Keratinocyte (primary cell): Measurements from ENCODE around the gene AP2A2. TPM values are rescaled to one million over a fixed set of nuclear protein-coding genes. Genes with fewer than 3 reads are reported as not detected.

Experiments
- DNase-seq: peaks from one replicate; pipeline ENCODE4 v3.0.0-alpha.2; 2011; ENCODE audit warnings: low read depth, missing footprints, low spot score
- FAIRE-seq: peaks from 2 replicates; lab custom pipeline; 2011; peaks lifted over from hg19 to GRCh38; lab: Jason Lieb, UNC
- H2AFZ ChIP-seq: 2 replicates; pipeline ENCODE4 v1.6.0; 2012; ENCODE audit warnings: low read length, control low read depth, inconsistent platforms; ENCODE audit not compliant: control insufficient read depth
- H3K27ac ChIP-seq: 2 replicates; pipeline ENCODE4 v1.5.1; 2011; ENCODE audit warnings: low read length; ENCODE audit not compliant: control insufficient read depth, insufficient read depth
- H3K27me3 ChIP-seq: 3 replicates; pipeline ENCODE4 v1.6.0; 2011; ENCODE audit warnings: low read length; ENCODE audit not compliant: control insufficient read depth, insufficient read depth; ENCODE audit errors: extremely low read depth
- H3K36me3 ChIP-seq, 2 experiments: 2 replicates in 1 of 2; 3 replicates in 1 of 2; pipeline ENCODE4 v1.5.1; 2011; ENCODE audit warnings: low read length in 2 of 2, mild to moderate bottlenecking in 1 of 2; ENCODE audit not compliant: control insufficient read depth in 2 of 2, insufficient read depth in 2 of 2; ENCODE audit errors: extremely low read depth in 1 of 2
- H3K4me1 ChIP-seq: 3 replicates; pipeline ENCODE4 v1.5.1; 2011; ENCODE audit warnings: low read length; ENCODE audit not compliant: control insufficient read depth, insufficient read depth; ENCODE audit errors: extremely low read depth
- H3K4me2 ChIP-seq: 3 replicates; pipeline ENCODE4 v1.6.0; 2011; ENCODE audit warnings: low read depth, low read length; ENCODE audit not compliant: control insufficient read depth, insufficient read depth; ENCODE audit errors: extremely low read depth
- H3K4me3 ChIP-seq, 3 experiments: fragments of 200-600 bp in 1 of 3; sonication (generic) in 1 of 3; 2 replicates in 2 of 3; 3 replicates in 1 of 3; pipeline ENCODE4 v1.5.1; 2011 to 2016; ENCODE audit warnings: low read length in 3 of 3, mild to moderate bottlenecking in 3 of 3, control low read depth in 2 of 3, inconsistent platforms in 1 of 3, low read depth in 1 of 3, mixed read lengths in 1 of 3, mixed run types in 1 of 3, moderate library complexity in 1 of 3; ENCODE audit not compliant: control insufficient read depth in 2 of 3, insufficient read depth in 2 of 3; ENCODE audit errors: extremely low read depth in 1 of 3
- H3K79me2 ChIP-seq: 2 replicates; pipeline ENCODE4 v1.6.0; 2012; ENCODE audit warnings: low read length; ENCODE audit not compliant: control insufficient read depth, insufficient read depth
- H3K9ac ChIP-seq: 3 replicates; pipeline ENCODE4 v1.6.0; 2011; ENCODE audit warnings: low read length; ENCODE audit not compliant: control insufficient read depth, insufficient read depth; ENCODE audit errors: extremely low read depth
- H3K9me1 ChIP-seq: 3 replicates; pipeline ENCODE4 v1.6.0; 2011; ENCODE audit warnings: low read length; ENCODE audit not compliant: control insufficient read depth, insufficient read depth; ENCODE audit errors: extremely low read depth
- H3K9me3 ChIP-seq: 2 replicates; pipeline ENCODE4 v1.5.1; 2012; ENCODE audit warnings: low read depth, low read length; ENCODE audit not compliant: control insufficient read depth
- H4K20me1 ChIP-seq: 3 replicates; pipeline ENCODE4 v1.6.0; 2011; ENCODE audit warnings: low read length; ENCODE audit not compliant: control insufficient read depth, insufficient read depth; ENCODE audit errors: extremely low read depth
- EZH2 ChIP-seq: IDR thresholded peaks from one replicate; pipeline ENCODE4 v1.6.1; 2012; ENCODE audit warnings: inconsistent platforms, mild to moderate bottlenecking, low read length, moderate library complexity
- dilution Hi-C: fragments of 300-500 bp; cut with MboI; formaldehyde crosslinking; loops from one replicate; pipeline ENCODE4 v1.7.0; 2020; ENCODE audit warnings: low sequenced_read_pairs; ENCODE audit not compliant: extremely low pct_ligation_motif_present
- polyA plus RNA-seq, 5 experiments: library from polyadenylated mRNA; depleted of rRNA in 3 of 5; stranded (reverse) in 3 of 5; stranded (forward) in 1 of 5; unstranded in 1 of 5; fragments of >200 nt; gene quantifications; 1 replicate in 1 of 5; 2 replicates in 3 of 5; 3 replicates in 1 of 5; pipeline versions ENCODE4 v1.2.1 to v1.2.3, GENCODE V29; 2011 to 2012; ENCODE audit warnings: missing spikeins in 2 of 5, low read depth in 1 of 5, low replicate concordance in 1 of 5
- TF ChIP-seq, protein P1 (sequence below), 3 experiments: IDR thresholded peaks in 1 of 3; conservative IDR thresholded peaks in 1 of 3; optimal IDR thresholded peaks in 1 of 3; 2 replicates in 2 of 3; 3 replicates in 1 of 3; pipeline versions ENCODE3 to v1.5.1; 2011; ENCODE audit warnings: low read length in 3 of 3, mild to moderate bottlenecking in 3 of 3, moderate library complexity in 2 of 3, control low read depth in 1 of 3, inconsistent platforms in 1 of 3; ENCODE audit not compliant: insufficient read depth in 2 of 3; ENCODE audit errors: extremely low read depth in 1 of 3

The AP2A2 gene
- polyA plus RNA-seq, 1 donor (not counting 4 experiments of a cell fraction or from before 2014, with no cell fraction given) = 47.8 TPM

DNA sequence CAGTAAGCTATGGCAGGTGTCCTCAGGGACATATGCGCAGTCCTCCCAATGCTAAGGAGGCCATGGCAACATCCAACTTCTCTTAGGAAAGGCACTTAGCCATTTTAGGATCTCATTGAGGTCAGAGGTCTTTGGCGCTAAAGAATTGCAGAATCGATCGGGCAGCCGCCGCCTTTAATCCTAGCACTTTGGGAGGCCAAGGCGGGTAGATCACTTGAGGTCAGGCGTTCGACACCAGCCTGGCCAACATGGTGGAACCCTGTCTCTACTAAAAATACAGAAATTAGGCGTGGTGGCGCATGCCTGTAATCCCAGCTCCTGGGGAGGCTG, 13.8 kb upstream of the AP2A2 start:
- H3K9ac ChIP-seq = no peak overlapping the region
- H3K4me1 ChIP-seq = peaks cover 12% of the 10 kb centered on the region
- TF ChIP-seq, protein P1, sequence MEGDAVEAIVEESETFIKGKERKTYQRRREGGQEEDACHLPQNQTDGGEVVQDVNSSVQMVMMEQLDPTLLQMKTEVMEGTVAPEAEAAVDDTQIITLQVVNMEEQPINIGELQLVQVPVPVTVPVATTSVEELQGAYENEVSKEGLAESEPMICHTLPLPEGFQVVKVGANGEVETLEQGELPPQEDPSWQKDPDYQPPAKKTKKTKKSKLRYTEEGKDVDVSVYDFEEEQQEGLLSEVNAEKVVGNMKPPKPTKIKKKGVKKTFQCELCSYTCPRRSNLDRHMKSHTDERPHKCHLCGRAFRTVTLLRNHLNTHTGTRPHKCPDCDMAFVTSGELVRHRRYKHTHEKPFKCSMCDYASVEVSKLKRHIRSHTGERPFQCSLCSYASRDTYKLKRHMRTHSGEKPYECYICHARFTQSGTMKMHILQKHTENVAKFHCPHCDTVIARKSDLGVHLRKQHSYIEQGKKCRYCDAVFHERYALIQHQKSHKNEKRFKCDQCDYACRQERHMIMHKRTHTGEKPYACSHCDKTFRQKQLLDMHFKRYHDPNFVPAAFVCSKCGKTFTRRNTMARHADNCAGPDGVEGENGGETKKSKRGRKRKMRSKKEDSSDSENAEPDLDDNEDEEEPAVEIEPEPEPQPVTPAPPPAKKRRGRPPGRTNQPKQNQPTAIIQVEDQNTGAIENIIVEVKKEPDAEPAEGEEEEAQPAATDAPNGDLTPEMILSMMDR (optimal IDR thresholded peaks at IDR 0.05 in 1 of 3, IDR thresholded peaks at IDR 0.05 in 1 of 3, conservative IDR thresholded peaks at IDR 0.05 in 1 of 3; ENCODE audit: extremely low read depth in 1 of 3, insufficient read depth in 2 of 3, low read length in 3 of 3) = no peak
- no peak for TF ChIP-seq EZH2
- FAIRE-seq (no peak), DNase-seq (no peak)
- H3K36me3 ChIP-seq = no peaks in the 10 kb centered on the region
- H3K27me3 ChIP-seq = no peaks in the 10 kb centered on the region
- no peaks in the 10 kb centered on the region for H3K9me1 ChIP-seq
- peak overlapping the region; percentile 77 for H3K4me2 ChIP-seq
- dilution Hi-C loops = no loop called here
- H3K9me3 ChIP-seq = no peaks in the 10 kb centered on the region
- H3K79me2 ChIP-seq = peaks cover 24% of the 10 kb centered on the region
- H3K27ac ChIP-seq = no peak overlapping the region
- peak overlapping the region in 1 of 3 experiments; percentile 67 for H3K4me3 ChIP-seq
- no peaks in the 10 kb centered on the region for H4K20me1 ChIP-seq
- H2AFZ ChIP-seq = no peak overlapping the region

DNA sequence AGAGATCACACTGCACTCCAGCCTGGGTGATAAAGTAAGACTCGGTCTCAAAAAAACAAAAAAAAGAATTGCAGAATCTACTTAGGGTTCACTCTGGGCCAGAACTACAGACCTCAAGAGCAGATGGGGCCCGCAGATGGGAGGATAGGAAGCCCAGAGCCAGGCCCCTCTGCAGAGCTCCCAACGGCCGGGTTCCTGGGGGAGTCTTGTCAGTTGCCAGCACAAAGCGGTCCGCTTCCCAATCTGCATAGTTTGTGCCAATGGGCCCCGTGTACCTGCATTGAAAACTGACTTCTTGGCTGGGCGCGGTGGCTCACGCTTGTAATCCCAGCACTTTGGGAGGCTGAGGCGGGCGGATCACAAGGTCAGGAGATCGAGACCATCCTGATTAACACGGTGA, 13.4 kb upstream of the AP2A2 start:
- TF ChIP-seq, protein P1 (optimal IDR thresholded peaks at IDR 0.05 in 1 of 3, IDR thresholded peaks at IDR 0.05 in 1 of 3, conservative IDR thresholded peaks at IDR 0.05 in 1 of 3; ENCODE audit: extremely low read depth in 1 of 3, insufficient read depth in 2 of 3, low read length in 3 of 3) = no peak
- TF ChIP-seq EZH2 = no peak
- no peaks in the 10 kb centered on the region for H3K36me3 ChIP-seq
- H4K20me1 ChIP-seq = no peaks in the 10 kb centered on the region
- H3K27me3 ChIP-seq = no peaks in the 10 kb centered on the region
- H3K4me1 ChIP-seq = peaks cover 12% of the 10 kb centered on the region
- no peaks in the 10 kb centered on the region for H3K9me1 ChIP-seq
- no peak overlapping the region for H2AFZ ChIP-seq
- no peak overlapping the region for H3K4me2 ChIP-seq
- dilution Hi-C loops = no loop called here
- peaks cover 24% of the 10 kb centered on the region for H3K79me2 ChIP-seq
- H3K27ac ChIP-seq = no peak overlapping the region
- H3K4me3 ChIP-seq = no peak overlapping the region
- no peaks in the 10 kb centered on the region for H3K9me3 ChIP-seq
- DNase-seq = no peak
- H3K9ac ChIP-seq = no peak overlapping the region
- no peak for FAIRE-seq
